ENCODE data around the gene LINC00305.

Gene LINC00305

GRCh38 chr18:64055019-64055418, 93.9 kb downstream of the LINC00305 start:
- TF ChIP-seq POU2F2 (IDR thresholded peaks at IDR 0.05; ENCODE audit: low read depth, low read length) (no peak), PAX5 (IDR thresholded peaks at IDR 0.05; ENCODE audit: insufficient read depth, low read length, severe bottlenecking) (no peak), POLR2AphosphoS5 (IDR thresholded peaks at IDR 0.05; ENCODE audit: low read depth, low read length) (no peak), TAF1 (IDR thresholded peaks at IDR 0.05; ENCODE audit: low read depth, low read length) (no peak), SPI1 (IDR thresholded peaks at IDR 0.05; ENCODE audit: low read depth, low read length) (no peak), POLR2A (IDR thresholded peaks at IDR 0.05; ENCODE audit: low read depth, low read length) (no peak)
- FAIRE-seq (no peak), DNase-seq (ENCODE audit: insufficient read length, low spot score) (no peak)

GRCh38 chr18:64053246-64053645, 95.6 kb downstream of the LINC00305 start:
- FAIRE-seq = no peak
- DNase-seq (ENCODE audit: insufficient read length, low spot score) = no peak
- TF ChIP-seq PAX5 (IDR thresholded peaks at IDR 0.05; ENCODE audit: insufficient read depth, low read length, severe bottlenecking) (no peak), POU2F2 (IDR thresholded peaks at IDR 0.05; ENCODE audit: low read depth, low read length) (no peak), POLR2AphosphoS5 (IDR thresholded peaks at IDR 0.05; ENCODE audit: low read depth, low read length) (no peak), SPI1 (IDR thresholded peaks at IDR 0.05; ENCODE audit: low read depth, low read length) (no peak), POLR2A (IDR thresholded peaks at IDR 0.05; ENCODE audit: low read depth, low read length) (no peak), TAF1 (IDR thresholded peaks at IDR 0.05; ENCODE audit: low read depth, low read length) (no peak)

GRCh38 chr18:64052772-64053171, 96.1 kb downstream of the LINC00305 start:
- no peak for TF ChIP-seq POU2F2 (IDR thresholded peaks at IDR 0.05; ENCODE audit: low read depth, low read length)
- no peak for TF ChIP-seq PAX5 (IDR thresholded peaks at IDR 0.05; ENCODE audit: insufficient read depth, low read length, severe bottlenecking)
- TF ChIP-seq POLR2AphosphoS5 (IDR thresholded peaks at IDR 0.05; ENCODE audit: low read depth, low read length) = no peak
- no peak for TF ChIP-seq SPI1 (IDR thresholded peaks at IDR 0.05; ENCODE audit: low read depth, low read length)
- TF ChIP-seq POLR2A (IDR thresholded peaks at IDR 0.05; ENCODE audit: low read depth, low read length) = no peak
- TF ChIP-seq TAF1 (IDR thresholded peaks at IDR 0.05; ENCODE audit: low read depth, low read length) = no peak
- no peak for DNase-seq (ENCODE audit: insufficient read length, low spot score)
- FAIRE-seq = no peak

GRCh38 chr18:64044616-64045015, 104.3 kb downstream of the LINC00305 start:
- TF ChIP-seq POU2F2 (IDR thresholded peaks at IDR 0.05; ENCODE audit: low read depth, low read length) (no peak), PAX5 (IDR thresholded peaks at IDR 0.05; ENCODE audit: insufficient read depth, low read length, severe bottlenecking) (no peak), TAF1 (IDR thresholded peaks at IDR 0.05; ENCODE audit: low read depth, low read length) (no peak), POLR2AphosphoS5 (IDR thresholded peaks at IDR 0.05; ENCODE audit: low read depth, low read length) (no peak), POLR2A (IDR thresholded peaks at IDR 0.05; ENCODE audit: low read depth, low read length) (no peak), SPI1 (IDR thresholded peaks at IDR 0.05; ENCODE audit: low read depth, low read length) (no peak)
- FAIRE-seq (no peak), DNase-seq (ENCODE audit: insufficient read length, low spot score) (no peak)

- FAIRE-seq = no peak
- TF ChIP-seq POLR2A (IDR thresholded peaks at IDR 0.05; ENCODE audit: low read depth, low read length) (no peak), POU2F2 (IDR thresholded peaks at IDR 0.05; ENCODE audit: low read depth, low read length) (no peak), SPI1 (IDR thresholded peaks at IDR 0.05; ENCODE audit: low read depth, low read length) (no peak), POLR2AphosphoS5 (IDR thresholded peaks at IDR 0.05; ENCODE audit: low read depth, low read length) (no peak), TAF1 (IDR thresholded peaks at IDR 0.05; ENCODE audit: low read depth, low read length) (no peak), PAX5 (IDR thresholded peaks at IDR 0.05; ENCODE audit: insufficient read depth, low read length, severe bottlenecking) (no peak)
- no peak for DNase-seq (ENCODE audit: insufficient read length, low spot score)
Measured at GRCh38 chr18:64042728-64043358, 106.0 kb downstream of the LINC00305 start.

- no peak for DNase-seq (ENCODE audit: insufficient read length, low spot score)
- no peak for FAIRE-seq
- TF ChIP-seq POLR2AphosphoS5 (IDR thresholded peaks at IDR 0.05; ENCODE audit: low read depth, low read length) (no peak), SPI1 (IDR thresholded peaks at IDR 0.05; ENCODE audit: low read depth, low read length) (no peak), TAF1 (IDR thresholded peaks at IDR 0.05; ENCODE audit: low read depth, low read length) (no peak), POLR2A (IDR thresholded peaks at IDR 0.05; ENCODE audit: low read depth, low read length) (no peak), PAX5 (IDR thresholded peaks at IDR 0.05; ENCODE audit: insufficient read depth, low read length, severe bottlenecking) (no peak), POU2F2 (IDR thresholded peaks at IDR 0.05; ENCODE audit: low read depth, low read length) (no peak)
Measured at GRCh38 chr18:64037812-64038414, 111.0 kb downstream of the LINC00305 start.

- TF ChIP-seq TAF1 (IDR thresholded peaks at IDR 0.05; ENCODE audit: low read depth, low read length) (no peak), POLR2A (IDR thresholded peaks at IDR 0.05; ENCODE audit: low read depth, low read length) (no peak), POU2F2 (IDR thresholded peaks at IDR 0.05; ENCODE audit: low read depth, low read length) (no peak), SPI1 (IDR thresholded peaks at IDR 0.05; ENCODE audit: low read depth, low read length) (no peak), POLR2AphosphoS5 (IDR thresholded peaks at IDR 0.05; ENCODE audit: low read depth, low read length) (no peak), PAX5 (IDR thresholded peaks at IDR 0.05; ENCODE audit: insufficient read depth, low read length, severe bottlenecking) (no peak)
- FAIRE-seq = no peak
- DNase-seq (ENCODE audit: insufficient read length, low spot score) = no peak
Measured at GRCh38 chr18:64032312-64032711, 116.6 kb downstream of the LINC00305 start.

GRCh38 chr18:64031411-64031810, 117.5 kb downstream of the LINC00305 start:
- no peak for DNase-seq (ENCODE audit: insufficient read length, low spot score)
- no peak for FAIRE-seq
- no peak for TF ChIP-seq TAF1 (IDR thresholded peaks at IDR 0.05; ENCODE audit: low read depth, low read length)
- no peak for TF ChIP-seq POU2F2 (IDR thresholded peaks at IDR 0.05; ENCODE audit: low read depth, low read length)
- TF ChIP-seq SPI1 (IDR thresholded peaks at IDR 0.05; ENCODE audit: low read depth, low read length) = no peak
- no peak for TF ChIP-seq PAX5 (IDR thresholded peaks at IDR 0.05; ENCODE audit: insufficient read depth, low read length, severe bottlenecking)
- no peak for TF ChIP-seq POLR2A (IDR thresholded peaks at IDR 0.05; ENCODE audit: low read depth, low read length)
- no peak for TF ChIP-seq POLR2AphosphoS5 (IDR thresholded peaks at IDR 0.05; ENCODE audit: low read depth, low read length)
